ENCODE data around the gene DPCD.
"Not testable (repeated sequence)": the region's sequence is repeated elsewhere in the genome, so short reads cannot be mapped to it uniquely, and the experiment has no call there.

The DPCD gene

GRCh38 chr10:101585841-101586240 is 2.3 kb upstream of the DPCD start:
- no peak for DNase-seq (ENCODE audit: low spot score)

GRCh38 chr10:101588879-101589278 is 758 bp downstream of the DPCD start:
- DNase-seq (ENCODE audit: low spot score): no peak

GRCh38 chr10:101593331-101593730 is 5.2 kb downstream of the DPCD start:
- DNase-seq (ENCODE audit: low spot score): not testable (repeated sequence)

GRCh38 chr10:101595591-101596433 is 7.7 kb downstream of the DPCD start:
- DNase-seq (ENCODE audit: low spot score): no peak

- no peak for DNase-seq (ENCODE audit: low spot score)
Measured at GRCh38 chr10:101597091-101597900, 9.2 kb downstream of the DPCD start.

GRCh38 chr10:101601541-101601940 is 13.4 kb downstream of the DPCD start:
- DNase-seq (ENCODE audit: low spot score): no peak

- DNase-seq (ENCODE audit: low spot score): peak; percentile 77
Measured at GRCh38 chr10:101602761-101603398, 14.8 kb downstream of the DPCD start.

GRCh38 chr10:101607124-101607523 is 19.0 kb downstream of the DPCD start:
- DNase-seq (ENCODE audit: low spot score): no peak

GRCh38 chr10:101609481-101609880 is 21.4 kb downstream of the DPCD start:
- no peak for DNase-seq (ENCODE audit: low spot score)

GRCh38 chr10:101611096-101611905 is 23.2 kb downstream of the DPCD start:
- no peak for DNase-seq (ENCODE audit: low spot score)

- DNase-seq (ENCODE audit: low spot score): no peak
Measured at GRCh38 chr10:101612086-101612485, 24.0 kb downstream of the DPCD start.

- no peak for DNase-seq (ENCODE audit: low spot score)
Measured at GRCh38 chr10:101612872-101613271, 24.8 kb downstream of the DPCD start.

- DNase-seq (ENCODE audit: low spot score): no peak
Measured at GRCh38 chr10:101613646-101614045, 25.5 kb downstream of the DPCD start.

GRCh38 chr10:101614663-101615524 is 26.8 kb downstream of the DPCD start:
- no peak for DNase-seq (ENCODE audit: low spot score)

- DNase-seq (ENCODE audit: low spot score): no peak
Measured at GRCh38 chr10:101615525-101616116, 27.5 kb downstream of the DPCD start.

GRCh38 chr10:101616415-101617101 is 28.4 kb downstream of the DPCD start:
- DNase-seq (ENCODE audit: low spot score): no peak

GRCh38 chr10:101617102-101617823 is 29.1 kb downstream of the DPCD start:
- DNase-seq (ENCODE audit: low spot score): no peak

GRCh38 chr10:101617824-101618568 is 29.9 kb downstream of the DPCD start:
- DNase-seq (ENCODE audit: low spot score): no peak

All from putamen (tissue), 1 donor.